ENCODE results near the gene ARHGEF2. TPM values are rescaled to one million over a fixed set of nuclear protein-coding genes. Genes with fewer than 3 reads are reported as not detected.
A peak's percentile ranks its signal among the peaks of the same experiment; 100 is the strongest.

ARHGEF2 gene
- total and polyA plus RNA-seq, 2 donors = 42.3 to 58.5 TPM

- H3K27me3 ChIP-seq (ENCODE audit: control insufficient read depth in 2 of 2, insufficient read depth in 1 of 2, low read length in 1 of 2) = no peaks in the 10 kb centered on the region
- peaks cover 0 to 6% of the 10 kb centered on the region in 2 donors for H3K9me3 ChIP-seq (ENCODE audit: control insufficient read depth in 2 of 2, insufficient read depth in 1 of 2, low read length in 1 of 2)
- 49% methylated on average over 4 of the region's 4 CpGs for WGBS
- H3K36me3 ChIP-seq (ENCODE audit: control insufficient read depth in 2 of 2, insufficient read depth in 2 of 2, low read length in 1 of 2) = peaks cover 0 to 2% of the 10 kb centered on the region in 2 donors
- H3K4me1 ChIP-seq (ENCODE audit: control insufficient read depth in 2 of 2, insufficient read depth in 2 of 2, low read length in 2 of 2) = peaks cover 29 to 60% of the 10 kb centered on the region in 2 donors
- DNase-seq (ENCODE audit: low read depth in 6 of 9, low spot score in 9 of 9) = peak in 1 of 9 donors; percentile 22
- peak overlapping the region; percentile 24 to 46 for H3K27ac ChIP-seq (ENCODE audit: low read depth in 1 of 2, low read length in 1 of 2)
- no peak overlapping the region for H3K4me3 ChIP-seq (ENCODE audit: low read length in 2 of 2)
Measured at GRCh38 chr1:155983191-155984024, 5.1 kb upstream of the ARHGEF2 start.

- no peak for DNase-seq (ENCODE audit: low read depth in 6 of 9, low spot score in 9 of 9)
- peaks cover 0 to 2% of the 10 kb centered on the region in 2 donors for H3K36me3 ChIP-seq (ENCODE audit: control insufficient read depth in 2 of 2, insufficient read depth in 2 of 2, low read length in 1 of 2)
- no peak overlapping the region for H3K27ac ChIP-seq (ENCODE audit: low read depth in 1 of 2, low read length in 1 of 2)
- H3K4me1 ChIP-seq (ENCODE audit: control insufficient read depth in 2 of 2, insufficient read depth in 2 of 2, low read length in 2 of 2) = peaks cover 29 to 61% of the 10 kb centered on the region in 2 donors
- H3K27me3 ChIP-seq (ENCODE audit: control insufficient read depth in 2 of 2, insufficient read depth in 1 of 2, low read length in 1 of 2) = no peaks in the 10 kb centered on the region
- peaks cover 0 to 7% of the 10 kb centered on the region in 2 donors for H3K9me3 ChIP-seq (ENCODE audit: control insufficient read depth in 2 of 2, insufficient read depth in 1 of 2, low read length in 1 of 2)
- WGBS = 92% methylated on average over 7 of the region's 7 CpGs
- H3K4me3 ChIP-seq (ENCODE audit: low read length in 2 of 2) = no peak overlapping the region
Measured at GRCh38 chr1:155982106-155982505, 3.8 kb upstream of the ARHGEF2 start.

DNA sequence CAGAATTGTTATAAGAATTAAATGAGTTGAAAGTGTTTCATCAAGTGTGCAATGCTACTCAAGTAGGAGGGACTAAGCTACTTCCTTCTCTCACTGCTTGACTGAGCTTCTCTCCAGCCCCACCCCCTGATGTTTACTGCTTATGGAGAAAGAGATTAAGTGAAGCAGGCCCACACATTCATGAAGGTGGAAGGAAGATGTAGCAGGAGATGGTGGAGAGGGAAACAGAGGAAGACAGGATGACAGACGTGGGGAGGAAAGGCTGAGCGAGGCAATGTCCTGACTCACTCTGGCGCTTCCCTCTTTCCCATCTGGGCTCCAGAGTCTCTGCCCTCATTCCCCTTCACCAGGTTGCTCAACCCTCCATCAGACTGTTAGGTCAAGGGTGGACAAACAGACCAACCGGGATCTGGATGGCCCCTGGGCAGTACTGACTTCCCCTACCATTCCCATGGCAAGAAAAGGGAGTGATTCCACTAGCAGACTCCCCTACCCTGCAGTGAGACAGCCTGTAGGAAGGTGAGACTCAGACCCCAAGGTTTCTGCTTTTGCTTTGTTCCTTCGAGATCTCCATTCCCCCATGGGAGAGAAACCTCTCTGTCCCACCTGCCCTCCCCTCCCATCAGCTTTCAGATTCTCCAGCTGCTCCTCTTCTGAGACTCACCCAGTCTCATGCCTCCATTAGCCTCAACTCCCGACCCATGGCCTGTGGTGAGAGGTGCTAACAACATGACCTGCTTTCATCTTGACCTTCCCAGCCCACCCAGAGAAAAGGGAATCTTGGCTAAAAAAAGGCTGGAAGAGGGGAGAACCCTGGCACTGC, 3.1 kb upstream of the ARHGEF2 start:
- 48% methylated on average over 6 of the region's 6 CpGs for WGBS
- peaks cover 29 to 67% of the 10 kb centered on the region in 2 donors for H3K4me1 ChIP-seq (ENCODE audit: control insufficient read depth in 2 of 2, insufficient read depth in 2 of 2, low read length in 2 of 2)
- H3K4me3 ChIP-seq (ENCODE audit: low read length in 2 of 2) = no peak overlapping the region
- peak in 1 of 9 donors; percentile 77 for DNase-seq (ENCODE audit: low read depth in 6 of 9, low spot score in 9 of 9)
- peaks cover 0 to 2% of the 10 kb centered on the region in 2 donors for H3K36me3 ChIP-seq (ENCODE audit: control insufficient read depth in 2 of 2, insufficient read depth in 2 of 2, low read length in 1 of 2)
- H3K27ac ChIP-seq (ENCODE audit: low read depth in 1 of 2, low read length in 1 of 2) = peak overlapping the region; percentile 48 to 71
- H3K27me3 ChIP-seq (ENCODE audit: control insufficient read depth in 2 of 2, insufficient read depth in 1 of 2, low read length in 1 of 2) = no peaks in the 10 kb centered on the region
- peaks cover 0 to 7% of the 10 kb centered on the region in 2 donors for H3K9me3 ChIP-seq (ENCODE audit: control insufficient read depth in 2 of 2, insufficient read depth in 1 of 2, low read length in 1 of 2)

- Histone ChIP-seq H3K4me3 (ENCODE audit: low read length in 2 of 2) (peak overlapping the region; percentile 92 to 97), H3K27ac (ENCODE audit: low read depth in 1 of 2, low read length in 1 of 2) (peak overlapping the region; percentile 91 to 95), H3K36me3 (ENCODE audit: control insufficient read depth in 2 of 2, insufficient read depth in 2 of 2, low read length in 1 of 2) (peaks cover 0 to 2% of the 10 kb centered on the region in 2 donors), H3K27me3 (ENCODE audit: control insufficient read depth in 2 of 2, insufficient read depth in 1 of 2, low read length in 1 of 2) (no peaks in the 10 kb centered on the region), H3K9me3 (ENCODE audit: control insufficient read depth in 2 of 2, insufficient read depth in 1 of 2, low read length in 1 of 2) (peaks cover 0 to 7% of the 10 kb centered on the region in 2 donors), H3K4me1 (ENCODE audit: control insufficient read depth in 2 of 2, insufficient read depth in 2 of 2, low read length in 2 of 2) (peaks cover 32 to 82% of the 10 kb centered on the region in 2 donors)
- DNase-seq (ENCODE audit: low read depth in 6 of 9, low spot score in 9 of 9) = no peak
- 38% methylated on average over 4 of the region's 4 CpGs for whole genome bisulfite sequencing
Measured at GRCh38 chr1:155979597-155980343, 1.4 kb upstream of the ARHGEF2 start.

DNA sequence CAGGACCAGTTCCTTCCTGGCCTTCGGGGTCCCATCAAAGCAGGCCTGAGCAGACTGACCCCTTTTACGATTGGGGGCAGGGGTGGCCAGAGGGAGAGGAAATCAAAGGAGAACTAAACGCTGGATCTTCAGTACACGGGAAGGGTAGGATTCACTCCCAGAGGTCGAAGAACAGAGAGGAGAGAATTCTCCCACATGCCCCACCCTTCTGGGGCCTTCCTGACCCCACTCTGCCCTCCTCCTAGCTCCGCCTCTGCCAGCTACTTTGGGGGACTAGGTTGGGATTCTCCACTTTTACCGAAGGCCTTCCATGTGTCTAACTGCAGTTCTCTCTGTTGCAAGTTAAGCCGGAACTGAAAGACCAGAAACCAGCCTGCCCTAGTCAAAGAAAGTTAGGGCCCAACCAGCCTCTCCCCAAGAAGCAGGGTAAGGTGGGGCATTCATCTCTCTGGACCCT, 654 bp upstream of the ARHGEF2 start:
- Histone ChIP-seq H3K27ac (ENCODE audit: low read depth in 1 of 2, low read length in 1 of 2) (peak overlapping the region; percentile 91 to 95), H3K9me3 (ENCODE audit: control insufficient read depth in 2 of 2, insufficient read depth in 1 of 2, low read length in 1 of 2) (peaks cover 0 to 7% of the 10 kb centered on the region in 2 donors), H3K27me3 (ENCODE audit: control insufficient read depth in 2 of 2, insufficient read depth in 1 of 2, low read length in 1 of 2) (no peaks in the 10 kb centered on the region), H3K36me3 (ENCODE audit: control insufficient read depth in 2 of 2, insufficient read depth in 2 of 2, low read length in 1 of 2) (peaks cover 4 to 9% of the 10 kb centered on the region in 2 donors), H3K4me3 (ENCODE audit: low read length in 2 of 2) (peak overlapping the region; percentile 92 to 97), H3K4me1 (ENCODE audit: control insufficient read depth in 2 of 2, insufficient read depth in 2 of 2, low read length in 2 of 2) (peaks cover 40 to 84% of the 10 kb centered on the region in 2 donors)
- DNase-seq (ENCODE audit: low read depth in 6 of 9, low spot score in 9 of 9) = peak in 1 of 9 donors; percentile 41
- WGBS = 12% methylated on average over 8 of the region's 8 CpGs

GRCh38 chr1:155977690-155978324, 540 bp downstream of the ARHGEF2 start:
- under 1% methylated on average over 52 of the region's 52 CpGs for WGBS
- Histone ChIP-seq H3K27me3 (ENCODE audit: control insufficient read depth in 2 of 2, insufficient read depth in 1 of 2, low read length in 1 of 2) (no peaks in the 10 kb centered on the region), H3K4me3 (ENCODE audit: low read length in 2 of 2) (peak overlapping the region; percentile 92 to 97), H3K36me3 (ENCODE audit: control insufficient read depth in 2 of 2, insufficient read depth in 2 of 2, low read length in 1 of 2) (peaks cover 8 to 12% of the 10 kb centered on the region in 2 donors), H3K4me1 (ENCODE audit: control insufficient read depth in 2 of 2, insufficient read depth in 2 of 2, low read length in 2 of 2) (peaks cover 47 to 82% of the 10 kb centered on the region in 2 donors), H3K27ac (ENCODE audit: low read depth in 1 of 2, low read length in 1 of 2) (peak overlapping the region; percentile 91 to 95), H3K9me3 (ENCODE audit: control insufficient read depth in 2 of 2, insufficient read depth in 1 of 2, low read length in 1 of 2) (peaks cover 0 to 7% of the 10 kb centered on the region in 2 donors)
- DNase-seq (ENCODE audit: low read depth in 6 of 9, low spot score in 9 of 9) = no peak

DNA sequence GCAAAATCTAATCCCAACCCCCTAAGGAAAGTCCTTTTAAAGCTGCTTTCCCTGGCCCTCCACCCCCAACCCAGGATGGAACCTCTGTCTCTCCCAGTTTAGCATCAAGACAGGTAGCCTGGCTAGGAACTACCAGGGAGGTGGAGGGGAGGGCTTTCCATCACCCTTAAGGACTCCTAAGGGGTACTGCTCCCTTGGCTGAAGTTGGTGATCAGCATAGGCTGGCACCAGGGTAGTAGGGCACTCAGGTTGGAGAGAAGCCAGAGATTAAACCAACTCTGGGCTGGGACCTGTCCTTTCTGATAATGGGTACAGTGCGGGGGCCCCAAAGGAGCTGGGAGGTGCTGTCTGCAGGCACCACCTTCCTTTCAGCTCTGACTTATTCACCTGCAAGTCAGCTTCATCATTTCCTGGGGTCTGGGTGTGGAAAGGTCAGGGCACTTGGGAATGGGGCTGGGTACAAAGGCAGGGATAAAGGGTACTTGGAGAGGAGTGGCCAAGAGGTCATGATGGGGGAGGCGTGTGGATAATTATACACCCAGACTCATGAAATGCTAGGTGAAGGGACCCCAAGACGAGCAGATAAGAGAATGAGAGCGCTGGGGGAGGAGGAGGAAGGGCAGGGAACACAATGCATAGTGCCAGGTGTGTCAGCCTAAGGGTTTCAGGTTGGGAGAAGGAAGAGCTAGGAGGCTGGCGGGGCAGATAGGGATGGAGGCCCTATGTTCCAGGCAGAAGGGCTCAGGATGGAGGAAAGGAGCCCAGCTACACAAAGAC, 1.2 kb downstream of the ARHGEF2 start:
- H3K9me3 ChIP-seq (ENCODE audit: control insufficient read depth in 2 of 2, insufficient read depth in 1 of 2, low read length in 1 of 2) = peaks cover 0 to 7% of the 10 kb centered on the region in 2 donors
- peaks cover 54 to 84% of the 10 kb centered on the region in 2 donors for H3K4me1 ChIP-seq (ENCODE audit: control insufficient read depth in 2 of 2, insufficient read depth in 2 of 2, low read length in 2 of 2)
- peak overlapping the region; percentile 91 to 95 for H3K27ac ChIP-seq (ENCODE audit: low read depth in 1 of 2, low read length in 1 of 2)
- peak in 1 of 9 donors; percentile 52 for DNase-seq (ENCODE audit: low read depth in 6 of 9, low spot score in 9 of 9)
- H3K36me3 ChIP-seq (ENCODE audit: control insufficient read depth in 2 of 2, insufficient read depth in 2 of 2, low read length in 1 of 2) = peaks cover 15 to 17% of the 10 kb centered on the region in 2 donors
- H3K4me3 ChIP-seq (ENCODE audit: low read length in 2 of 2) = peak overlapping the region; percentile 92 to 97
- H3K27me3 ChIP-seq (ENCODE audit: control insufficient read depth in 2 of 2, insufficient read depth in 1 of 2, low read length in 1 of 2) = no peaks in the 10 kb centered on the region
- 1% methylated on average over 5 of the region's 5 CpGs for WGBS
